GM21367 (cell line): Measurements from ENCODE around the gene MKI67.
A peak's percentile ranks its signal among the peaks of the same experiment; 100 is the strongest.
"Not testable (repeated sequence)": the region's sequence is repeated elsewhere in the genome, so short reads cannot be mapped to it uniquely, and the experiment has no call there.

Experiments
- ATAC-seq: cut with Tn5 transposase; IDR thresholded peaks from one replicate; pipeline ENCODE4 v1.9.1; 2021; ENCODE audit not compliant: unreplicated experiment

The MKI67 gene

DNA sequence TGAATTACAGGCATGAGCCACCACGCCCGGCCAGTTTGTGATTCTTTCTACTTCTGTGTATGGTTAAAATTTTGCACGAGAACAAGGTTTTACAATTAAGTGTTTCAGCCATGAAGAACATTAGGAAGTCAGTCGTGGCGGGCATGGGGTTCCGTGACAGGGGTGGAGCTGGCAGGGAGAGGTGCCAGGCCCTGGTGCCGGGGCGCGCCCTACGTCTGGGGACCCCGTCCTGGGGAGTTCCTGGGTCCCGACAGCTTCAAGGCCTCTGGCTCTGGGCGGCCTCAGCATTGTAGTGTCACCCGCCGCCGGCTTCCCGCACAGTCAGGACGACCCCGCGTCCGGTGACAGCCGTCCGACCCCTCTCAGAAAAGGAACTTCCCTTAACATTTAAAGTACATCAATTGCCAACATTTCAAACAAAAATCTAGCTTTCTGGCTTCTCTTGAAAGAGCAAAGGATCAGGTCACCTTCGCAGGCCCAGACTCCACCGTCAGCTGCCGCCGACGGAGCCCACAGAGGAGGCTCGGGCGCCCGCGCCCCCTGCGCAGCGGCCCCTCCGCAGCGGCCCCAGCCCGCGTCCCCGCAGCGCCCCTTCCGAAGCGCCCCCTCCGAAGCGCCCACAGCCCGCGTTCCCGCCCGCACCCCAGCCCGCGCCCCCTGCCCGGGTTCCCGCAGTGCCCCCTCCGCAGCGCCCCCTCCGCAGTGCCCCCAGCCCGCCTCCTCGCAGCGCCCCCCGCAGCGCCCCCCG is 23.2 kb upstream of the MKI67 start:
- ATAC-seq: no peak

DNA sequence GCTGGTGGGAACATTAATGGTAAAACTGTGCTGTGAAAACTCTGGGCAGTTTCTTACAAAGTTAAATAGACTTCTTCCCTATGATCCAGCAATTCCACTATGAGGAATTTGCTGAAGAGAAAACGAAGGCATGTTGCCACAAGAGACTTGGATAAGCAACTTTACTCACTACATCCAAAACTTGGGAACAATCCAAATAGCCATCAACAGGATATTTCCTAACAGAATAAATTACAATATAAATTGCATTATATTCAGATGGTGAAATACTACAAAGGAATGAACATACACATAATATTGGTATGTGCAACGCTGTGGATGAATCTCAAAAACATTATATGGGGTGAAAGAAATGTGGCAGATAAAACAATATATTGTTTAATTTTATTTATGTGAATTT is 21.4 kb upstream of the MKI67 start:
- ATAC-seq: no peak

DNA sequence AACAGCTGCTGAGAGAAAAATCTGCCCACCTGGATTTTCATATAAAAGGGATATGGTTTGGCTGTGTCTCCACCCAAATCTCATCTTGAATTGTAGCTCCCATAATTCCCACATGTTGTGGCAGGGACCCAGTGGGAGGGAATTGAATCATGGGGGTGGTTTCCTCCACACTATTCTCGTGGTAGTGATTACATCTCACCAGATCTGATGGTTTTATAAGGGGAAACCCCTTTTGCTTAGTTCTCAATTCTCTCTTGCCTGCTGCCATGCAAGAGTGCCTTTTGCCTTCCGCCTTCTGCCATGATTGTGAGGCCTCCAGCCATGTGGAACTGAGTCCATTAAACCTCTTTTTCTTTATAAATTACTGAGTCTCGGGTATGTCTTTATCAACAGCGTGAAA is 20.8 kb upstream of the MKI67 start:
- ATAC-seq: peak; percentile 57

DNA sequence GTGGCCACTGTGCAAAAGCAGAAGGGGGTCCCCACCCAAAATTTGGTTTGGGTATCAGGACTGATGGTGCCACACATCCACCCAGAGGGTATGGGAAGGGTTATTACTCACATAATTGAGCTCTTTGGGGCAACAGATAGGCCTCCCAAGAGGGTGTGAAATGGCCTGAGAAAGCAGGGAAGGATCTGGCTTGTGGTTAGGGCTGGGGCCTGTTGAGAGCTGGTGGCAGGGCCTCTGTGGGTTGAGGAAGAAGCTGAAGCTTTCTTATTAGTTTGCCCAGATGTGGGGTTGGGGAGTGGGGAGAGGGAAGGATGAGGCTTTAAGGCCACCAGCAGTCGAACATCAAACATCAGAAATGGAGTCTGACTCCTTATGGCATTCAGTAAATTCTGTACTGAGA is 18.3 kb upstream of the MKI67 start:
- ATAC-seq: no peak

- no peak for ATAC-seq
These were observed 17.3 kb upstream of the MKI67 start for GRCh38 chr10:128143531-128143930.

DNA sequence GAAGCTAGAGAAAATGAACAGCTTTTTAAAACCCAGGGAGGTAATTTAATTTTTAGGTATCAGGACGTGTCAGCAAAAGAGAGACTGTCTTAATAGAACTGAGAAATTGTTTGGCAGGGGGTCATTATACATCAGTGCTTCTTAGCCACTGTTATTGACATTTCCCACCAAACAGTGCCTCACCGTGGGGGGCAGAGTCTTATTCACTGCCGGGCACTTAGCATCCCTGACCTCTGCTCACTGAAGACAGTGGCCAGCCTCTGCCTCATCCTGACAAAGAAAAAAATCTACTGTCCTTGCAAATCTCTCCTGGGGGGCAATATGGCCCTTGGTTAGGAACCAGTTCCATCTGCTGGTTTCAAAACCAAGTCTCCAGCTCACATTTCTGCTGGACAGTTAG is 14.2 kb upstream of the MKI67 start:
- no peak for ATAC-seq

DNA sequence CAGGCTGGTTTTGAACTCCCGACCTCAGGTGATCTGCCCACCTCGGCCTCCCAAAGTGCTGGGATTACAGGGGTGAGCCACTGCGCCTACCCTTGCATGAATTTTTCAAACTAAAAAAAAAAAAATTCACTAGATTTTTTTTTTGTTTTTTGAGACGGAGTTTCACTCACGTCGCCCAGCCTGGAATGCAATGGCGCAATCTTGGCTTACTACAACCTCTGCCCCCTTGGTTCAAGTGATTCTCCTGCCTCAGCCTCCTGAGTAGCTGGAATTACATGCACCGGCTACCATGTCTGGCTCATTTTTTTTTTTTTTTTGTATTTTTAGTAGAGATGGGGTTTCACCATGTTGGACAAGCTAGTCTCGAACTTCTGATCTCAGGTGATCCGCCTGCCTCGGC is 12.2 kb upstream of the MKI67 start:
- not testable (repeated sequence) for ATAC-seq

GRCh38 chr10:128137877-128138276 is 11.7 kb upstream of the MKI67 start:
- ATAC-seq: no peak

GRCh38 chr10:128130051-128130450 is 3.8 kb upstream of the MKI67 start:
- no peak for ATAC-seq

DNA sequence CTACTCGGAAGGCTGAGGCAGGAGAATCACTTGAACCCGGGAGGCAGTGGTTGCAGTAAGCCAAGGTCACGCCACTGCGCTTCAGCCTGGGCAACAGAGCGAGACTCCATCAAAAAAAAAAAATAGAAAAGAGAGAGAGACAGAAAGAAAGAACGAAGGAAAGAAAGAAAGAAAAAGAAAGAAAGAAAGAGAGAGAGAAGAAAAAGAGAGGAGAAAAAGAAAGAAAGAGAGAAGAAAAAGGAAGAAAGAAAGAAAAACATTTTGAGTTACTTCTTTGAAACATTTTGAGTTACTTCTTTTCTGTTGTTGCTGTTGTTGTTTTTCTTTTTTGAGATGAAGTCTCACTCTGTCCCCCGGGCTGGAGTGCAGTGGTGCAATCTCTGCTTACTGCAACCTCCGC is 2.4 kb upstream of the MKI67 start:
- no peak for ATAC-seq

- ATAC-seq: no peak
These were observed 743 bp downstream of the MKI67 start for GRCh38 chr10:128125416-128125943.

DNA sequence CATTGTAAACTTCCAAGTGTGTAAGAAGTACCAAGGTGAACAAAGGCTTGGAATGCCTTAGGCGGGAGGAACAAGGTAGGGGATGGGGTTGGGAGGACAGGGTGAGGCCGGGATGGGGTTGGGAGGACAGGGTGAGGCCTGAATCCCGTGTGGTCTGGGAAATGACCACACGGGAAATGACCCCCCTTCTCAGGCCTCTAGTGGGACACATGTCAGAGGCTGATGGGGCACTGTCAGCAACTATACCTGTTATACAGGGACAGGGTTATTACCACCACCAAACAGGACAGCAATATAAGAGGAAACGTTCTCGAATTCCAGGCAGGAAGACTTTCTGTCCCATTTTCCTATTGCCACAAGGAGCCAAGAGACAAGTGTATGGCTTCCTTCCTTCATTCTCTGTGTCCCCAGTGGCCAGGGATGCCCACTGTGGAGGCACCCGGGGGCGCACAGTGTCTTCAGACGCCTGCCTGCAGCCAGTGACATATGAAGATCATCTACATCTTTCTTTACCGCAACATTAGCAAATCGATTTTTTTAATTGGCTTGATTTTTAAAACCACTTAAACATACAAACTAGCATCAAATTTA is 1.3 kb downstream of the MKI67 start:
- no peak for ATAC-seq

DNA sequence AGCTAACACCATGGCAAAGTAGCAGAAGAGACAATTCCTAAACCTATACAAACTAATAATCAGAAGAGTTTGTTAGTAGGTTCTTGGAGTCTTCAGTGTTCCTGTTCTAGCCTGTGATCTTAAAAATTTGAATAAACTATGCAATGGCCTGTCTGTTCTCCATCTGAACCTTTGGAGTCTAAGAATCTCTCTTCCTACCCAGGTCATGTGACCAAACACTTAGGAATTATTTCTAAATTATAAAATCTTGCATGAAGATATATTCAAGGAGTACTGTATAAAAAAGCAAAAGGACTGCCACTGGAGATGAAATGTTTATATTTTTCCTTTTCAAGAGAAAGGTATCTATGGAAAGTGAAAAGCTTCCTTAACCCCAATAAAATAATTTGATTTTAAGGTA is 2.4 kb downstream of the MKI67 start:
- ATAC-seq: no peak

DNA sequence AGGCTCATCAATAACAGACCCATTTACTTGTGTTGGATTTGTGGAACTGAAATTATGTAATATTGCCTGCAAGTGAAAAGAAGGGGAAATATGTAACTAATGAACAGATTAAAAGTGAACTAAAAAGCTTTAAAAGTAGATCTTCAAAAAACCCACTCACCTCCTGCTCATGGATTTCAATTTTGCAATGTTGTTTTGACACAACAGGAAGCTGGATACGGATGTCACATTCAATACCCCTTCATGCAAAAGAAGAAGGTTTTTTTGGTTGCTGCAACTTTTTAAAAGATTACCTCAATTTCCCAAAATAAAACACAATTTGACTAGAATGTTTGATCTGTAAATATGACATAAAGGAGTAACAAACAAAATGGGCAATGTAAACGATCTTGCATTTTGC is 3.3 kb downstream of the MKI67 start:
- ATAC-seq: no peak

GRCh38 chr10:128121750-128122412 is 4.3 kb downstream of the MKI67 start:
- ATAC-seq: no peak

DNA sequence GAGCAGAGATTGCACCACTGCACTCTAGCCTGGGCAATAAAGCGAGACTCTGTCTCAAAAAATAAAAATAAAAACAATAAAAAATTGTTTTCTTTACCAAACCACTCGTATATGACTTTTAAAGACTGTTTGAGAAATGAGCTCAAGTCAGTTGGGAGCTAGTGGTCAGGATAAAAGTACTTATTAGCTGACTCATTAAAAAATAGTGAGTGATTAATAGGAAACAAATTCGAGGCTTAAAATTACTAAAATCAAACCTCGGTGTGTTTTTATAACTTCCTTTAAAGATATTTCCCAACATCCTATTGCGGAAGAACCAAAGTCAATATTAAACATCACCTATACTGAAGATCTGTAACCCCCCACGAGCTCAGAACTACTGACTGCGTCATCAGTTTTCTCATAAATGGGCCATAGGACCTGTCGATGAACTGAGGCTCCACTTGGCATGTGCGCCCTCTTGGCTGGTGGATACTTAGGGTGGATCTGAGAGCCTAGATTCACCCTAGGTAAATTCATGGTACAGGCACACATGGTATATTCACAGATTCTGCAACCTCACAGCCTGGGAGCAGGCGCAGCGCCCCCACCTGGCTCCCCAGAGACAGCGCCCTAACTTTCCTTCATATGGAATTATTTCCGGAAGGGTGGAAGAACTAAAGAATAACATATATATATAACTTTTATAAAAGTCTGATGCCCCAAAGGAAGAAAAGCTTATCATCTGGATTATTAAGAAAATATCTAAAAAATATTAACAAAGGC is 9.2 kb downstream of the MKI67 start:
- ATAC-seq: no peak

DNA sequence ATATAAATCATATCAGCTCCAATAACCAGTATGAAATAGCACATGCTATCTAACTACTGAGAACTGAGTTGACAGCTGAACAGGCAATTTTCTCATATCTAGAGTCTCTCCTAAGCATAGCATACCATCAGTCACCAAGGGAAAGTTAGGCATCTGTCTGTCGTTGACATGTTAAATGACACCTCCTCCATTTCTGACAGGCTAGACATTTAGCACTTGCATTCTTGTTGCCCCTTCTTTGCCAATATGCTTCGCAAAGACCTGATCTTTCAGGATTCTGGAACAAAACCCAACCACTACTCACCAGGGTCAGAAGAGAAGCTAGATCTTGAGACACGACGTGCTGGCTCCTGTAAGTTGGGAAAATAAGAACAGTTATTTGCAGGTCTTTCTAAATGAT is 10.0 kb downstream of the MKI67 start:
- ATAC-seq: no peak

GRCh38 chr10:128115356-128115755 is 10.9 kb downstream of the MKI67 start:
- no peak for ATAC-seq

DNA sequence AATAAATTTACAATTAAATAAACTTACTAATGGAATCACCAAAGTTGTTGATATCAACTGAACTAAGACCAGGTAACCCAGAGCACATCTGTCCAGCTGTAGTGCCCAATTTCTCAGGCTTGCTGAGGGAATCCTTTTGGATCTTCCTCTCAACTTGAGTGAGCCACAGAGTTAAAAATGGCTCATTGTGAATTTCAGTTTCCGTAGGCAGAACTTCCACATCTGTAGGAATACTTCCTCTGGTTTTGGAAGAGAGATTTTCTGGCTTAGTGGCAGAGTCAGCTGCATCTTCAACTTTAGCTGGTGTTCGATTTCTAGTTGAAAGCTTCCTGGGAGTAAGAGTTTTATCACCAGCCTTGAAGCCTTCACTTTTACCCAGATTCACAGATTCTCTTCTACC is 11.3 kb downstream of the MKI67 start:
- no peak for ATAC-seq

DNA sequence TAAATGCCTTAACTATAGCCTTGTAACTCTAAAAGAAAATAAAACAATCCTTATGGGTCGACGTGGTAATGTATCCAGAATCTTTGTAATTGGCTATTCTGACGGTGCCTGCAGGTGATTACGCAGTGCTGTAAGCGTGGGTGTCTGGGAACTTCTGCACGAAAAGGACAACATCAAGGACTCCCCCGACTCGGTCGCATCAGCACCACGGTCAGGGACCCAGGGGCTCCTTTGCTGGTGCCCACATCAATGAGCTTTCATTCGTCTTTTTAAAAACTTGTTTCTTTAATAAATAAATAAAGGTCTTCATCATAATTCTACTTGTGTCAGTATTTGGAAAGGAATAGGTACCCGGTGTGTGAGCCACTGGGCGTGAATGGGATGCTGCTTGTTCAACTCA is 13.2 kb downstream of the MKI67 start:
- ATAC-seq: no peak

GRCh38 chr10:128111696-128112095 is 14.5 kb downstream of the MKI67 start:
- no peak for ATAC-seq
